IMR-90 (cell line): ENCODE results near the gene EIF4H. TPM values are rescaled to one million over a fixed set of nuclear protein-coding genes. Genes with fewer than 3 reads are reported as not detected.

Source experiments
- ATAC-seq: fragments of 200-7000 bp; cut with Tn5 transposase; 2 replicates; pipeline ENCODE4 v1.9.1; 2020; ENCODE audit warnings: low read depth, mild to moderate bottlenecking, moderate library complexity
- BruUV-seq: library from RNA; stranded (reverse); fragments of 400-500 nt; replicated peaks from 2 replicates; lab custom pipeline; 2021; lab: Mats Ljungman, UMichigan
- CTCF ChIA-PET: fragments of 300-600 bp; formaldehyde crosslinking; extraction: SDS; loops from one replicate; lab custom pipeline; 2021; ENCODE audit warnings: antibody characterized with exemption; lab: Yijun Ruan, JAX
- POLR2A ChIA-PET: fragments of 300-600 bp; sonication (Branson Sonifier 250); formaldehyde crosslinking; loops from one replicate; lab custom pipeline; 2022; ENCODE audit warnings: antibody characterized with exemption; ENCODE audit not compliant: unreplicated experiment; lab: Charles Lee
- DNase-seq: peaks from one replicate; pipeline ENCODE4 v3.0.0; 2013
- H2AFZ ChIP-seq: replicated peaks from 2 replicates; pipeline ENCODE3; 2013; ENCODE audit warnings: low read length, mild to moderate bottlenecking; ENCODE audit not compliant: poor library complexity
- H2AK5ac ChIP-seq: 2 replicates; pipeline ENCODE4 v1.6.1; 2013; ENCODE audit warnings: low read depth, low read length, inconsistent platforms
- H2AK9ac ChIP-seq: replicated peaks from 2 replicates; pipeline ENCODE3; 2013; ENCODE audit warnings: mild to moderate bottlenecking, low read depth, low read length, moderate library complexity; ENCODE audit not compliant: poor library complexity
- H2BK120ac ChIP-seq: 2 replicates; pipeline ENCODE4 v1.6.1; 2013; ENCODE audit warnings: low read depth, low read length, inconsistent platforms
- H2BK15ac ChIP-seq: 3 replicates; pipeline ENCODE4 v1.6.1; 2013; ENCODE audit warnings: low read depth, low read length, inconsistent platforms
- H2BK20ac ChIP-seq: 2 replicates; pipeline ENCODE4 v1.6.1; 2013; ENCODE audit warnings: low read depth, mild to moderate bottlenecking, inconsistent platforms, low read length, moderate library complexity
- H2BK5ac ChIP-seq: 2 replicates; pipeline ENCODE4 v1.6.1; 2013; ENCODE audit warnings: mild to moderate bottlenecking, low read depth, low read length, inconsistent platforms; ENCODE audit not compliant: poor library complexity, severe bottlenecking
- H3K14ac ChIP-seq: replicated peaks from 2 replicates; pipeline ENCODE4 v1.6.1; 2013; ENCODE audit warnings: low read depth, low read length, inconsistent platforms
- H3K18ac ChIP-seq: 2 replicates; pipeline ENCODE4 v1.6.1; 2013; ENCODE audit warnings: low read depth, low read length, control low read depth
- H3K23ac ChIP-seq: 2 replicates; pipeline ENCODE4 v1.6.1; 2013; ENCODE audit warnings: low read depth, low read length, inconsistent platforms
- H3K27ac ChIP-seq: 2 replicates; pipeline ENCODE4 v1.5.1; 2013; ENCODE audit warnings: mild to moderate bottlenecking, control low read depth, low read length; ENCODE audit not compliant: insufficient read depth
- H3K27me3 ChIP-seq: 2 replicates; pipeline ENCODE4 v1.6.1; 2013; ENCODE audit warnings: low read length; ENCODE audit not compliant: control insufficient read depth, insufficient read depth
- H3K36me3 ChIP-seq: 2 replicates; pipeline ENCODE4 v1.6.1; 2013; ENCODE audit warnings: low read length, mixed read lengths; ENCODE audit not compliant: control insufficient read depth, insufficient read depth
- H3K4ac ChIP-seq: 2 replicates; pipeline ENCODE4 v1.6.1; 2013; ENCODE audit warnings: low read depth, low read length, inconsistent platforms
- H3K4me1 ChIP-seq: 2 replicates; pipeline ENCODE4 v1.6.1; 2013; ENCODE audit warnings: low read length, mixed read lengths; ENCODE audit not compliant: control insufficient read depth, insufficient read depth
- H3K4me2 ChIP-seq: 2 replicates; pipeline ENCODE4 v1.6.1; 2013; ENCODE audit warnings: low read depth, mild to moderate bottlenecking, control low read depth, low read length, moderate library complexity
- H3K4me3 ChIP-seq: 2 replicates; pipeline ENCODE4 v1.5.1; 2013; ENCODE audit warnings: low read depth, mild to moderate bottlenecking, control low read depth, low read length, moderate library complexity; ENCODE audit not compliant: insufficient read depth
- H3K56ac ChIP-seq: 2 replicates; pipeline ENCODE4 v1.6.1; 2013; ENCODE audit warnings: low read length, inconsistent platforms; ENCODE audit not compliant: insufficient read depth; ENCODE audit errors: extremely low read depth
- H3K79me1 ChIP-seq, 2 experiments: 2 replicates each; pipeline ENCODE4 v1.6.1; 2013; ENCODE audit warnings: low read length in 2 of 2, inconsistent platforms in 1 of 2, low read depth in 1 of 2
- H3K9ac ChIP-seq: 2 replicates; pipeline ENCODE4 v1.6.1; 2013; ENCODE audit warnings: low read depth, low read length, control low read depth
- H3K9me1 ChIP-seq: 2 replicates; pipeline ENCODE4 v1.6.1; 2013; ENCODE audit warnings: low read length, inconsistent platforms; ENCODE audit not compliant: insufficient read depth
- H3K9me3 ChIP-seq: 2 replicates; pipeline ENCODE4 v1.6.1; 2013; ENCODE audit warnings: low read length; ENCODE audit not compliant: control insufficient read depth, insufficient read depth
- H4K20me1 ChIP-seq: 2 replicates; pipeline ENCODE4 v1.6.1; 2013; ENCODE audit warnings: low read length, inconsistent platforms; ENCODE audit not compliant: insufficient read depth
- H4K5ac ChIP-seq: 2 replicates; pipeline ENCODE4 v1.6.1; 2013; ENCODE audit warnings: mild to moderate bottlenecking, low read depth, low read length, control low read depth
- H4K8ac ChIP-seq, 2 experiments: 2 replicates each; pipeline ENCODE4 v1.6.1; 2013; ENCODE audit warnings: low read depth in 2 of 2, low read length in 2 of 2, control low read depth in 1 of 2, inconsistent platforms in 1 of 2
- H4K91ac ChIP-seq: 2 replicates; pipeline ENCODE4 v1.6.1; 2013; ENCODE audit warnings: low read depth, low read length, inconsistent platforms; ENCODE audit not compliant: insufficient read depth
- BHLHE40 ChIP-seq: fragments of 150-350 bp; IDR thresholded peaks from 2 replicates; pipeline ENCODE4 v1.6.1; 2016; ENCODE audit warnings: mild to moderate bottlenecking, low read depth, low read length
- CEBPB ChIP-seq: IDR thresholded peaks from 2 replicates; pipeline ENCODE4 v1.6.1; 2012; ENCODE audit warnings: low read depth, low read length, improper control_type of control experiment
- CHD1 ChIP-seq: IDR thresholded peaks from 2 replicates; pipeline ENCODE4 v1.6.1; 2012; ENCODE audit warnings: low read depth, low read length, improper control_type of control experiment
- CTCF ChIP-seq: conservative IDR thresholded peaks from 2 replicates; pipeline ENCODE4 v1.5.1; 2012; ENCODE audit warnings: mild to moderate bottlenecking, low read depth, low read length, improper control_type of control experiment
- FOS ChIP-seq: fragments of 150-350 bp; IDR thresholded peaks from 2 replicates; pipeline ENCODE4 v1.6.1; 2016; ENCODE audit warnings: low read depth, low read length
- MAFK ChIP-seq: IDR thresholded peaks from 2 replicates; pipeline ENCODE4 v1.6.1; 2012; ENCODE audit warnings: low read depth, low read length, improper control_type of control experiment
- MAZ ChIP-seq: IDR thresholded peaks from 2 replicates; pipeline ENCODE4 v1.6.1; 2012; ENCODE audit warnings: low read depth, mild to moderate bottlenecking, low read length, improper control_type of control experiment, moderate library complexity, borderline replicate concordance
- MXI1 ChIP-seq: IDR thresholded peaks from 2 replicates; pipeline ENCODE4 v1.6.1; 2012; ENCODE audit warnings: low read depth, mild to moderate bottlenecking, low read length, moderate library complexity, borderline replicate concordance
- NFE2L2 ChIP-seq: fragments of 150-350 bp; IDR thresholded peaks from 2 replicates; pipeline ENCODE4 v1.6.1; 2016; ENCODE audit warnings: low read depth, mild to moderate bottlenecking, low read length
- POLR2A ChIP-seq: IDR thresholded peaks from 2 replicates; pipeline ENCODE4 v1.6.1; 2012; ENCODE audit warnings: mild to moderate bottlenecking, low read depth, low read length
- RAD21 ChIP-seq: IDR thresholded peaks from 2 replicates; pipeline ENCODE4 v1.6.1; 2012; ENCODE audit warnings: low read length, improper control_type of control experiment
- RCOR1 ChIP-seq: IDR thresholded peaks from 2 replicates; pipeline ENCODE4 v1.6.1; 2012; ENCODE audit warnings: mild to moderate bottlenecking, low read length, improper control_type of control experiment; ENCODE audit not compliant: insufficient replicate concordance
- RFX5 ChIP-seq: IDR thresholded peaks from 2 replicates; pipeline ENCODE4 v1.8.0; 2012; ENCODE audit warnings: low read depth, mild to moderate bottlenecking, low read length, moderate library complexity
- SMC3 ChIP-seq: fragments of 150-350 bp; IDR thresholded peaks from 2 replicates; pipeline ENCODE4 v1.6.1; 2016; ENCODE audit warnings: low read depth, mild to moderate bottlenecking, antibody characterized with exemption, low read length, moderate library complexity
- WGBS, 2 experiments: methylation state at CpG; one replicate each; pipeline versions ENCODE4 v1.1.5 to v1.1.7; 2013; ENCODE audit warnings: missing lambda C conversion rate in 2 of 2; ENCODE audit not compliant: insufficient read length in 1 of 2; ENCODE audit errors: extremely low coverage in 2 of 2; 5-methylcytosine and 5-hydroxymethylcytosine counted together
- dilution Hi-C: fragments of 300-500 bp; cut with HindIII; formaldehyde crosslinking; loops from one replicate; pipeline ENCODE4 v1.14.3; 2018; ENCODE audit warnings: low sequenced_read_pairs; ENCODE audit not compliant: unreplicated experiment
- in situ Hi-C: fragments of 300-500 bp; cut with MboI; formaldehyde crosslinking; loops from 3 replicates; pipeline ENCODE4 v1.14.3; 2019; ENCODE audit warnings: low sequenced_read_pairs, inconsistent platforms, mixed read lengths
- intact Hi-C: fragments of 100-400 bp; cut with micrococcal nuclease; formaldehyde crosslinking; loops from 2 replicates; pipeline ENCODE4 v1.10.0; 2022
- polyA plus RNA-seq, 3 experiments: library from polyadenylated mRNA; depleted of rRNA; stranded (reverse); fragments of >200 nt; gene quantifications; 2 replicates each; pipeline ENCODE4 v1.2.3, GENCODE V29; 2012; ENCODE audit warnings: low replicate concordance in 1 of 3
- total RNA-seq: library from RNA; depleted of rRNA; stranded (reverse); fragments of >200 nt; gene quantifications from 2 replicates; pipeline ENCODE4 v1.2.3, GENCODE V29; 2012
- TF ChIP-seq, protein P1 (sequence below): fragments of 150-350 bp; IDR thresholded peaks from 2 replicates; pipeline ENCODE4 v1.6.1; 2016; ENCODE audit warnings: low read depth, mild to moderate bottlenecking, low read length, moderate library complexity, borderline replicate concordance
- TF ChIP-seq, protein P2 (sequence below): fragments of 150-350 bp; IDR thresholded peaks from 2 replicates; pipeline ENCODE4 v1.6.1; 2017; ENCODE audit warnings: mild to moderate bottlenecking, antibody characterized with exemption, low read length, low read depth

Gene EIF4H
- total and polyA plus RNA-seq, 2 of the 4 experiments (the other 2 are of a cell fraction), result 241 to 321 TPM

DNA sequence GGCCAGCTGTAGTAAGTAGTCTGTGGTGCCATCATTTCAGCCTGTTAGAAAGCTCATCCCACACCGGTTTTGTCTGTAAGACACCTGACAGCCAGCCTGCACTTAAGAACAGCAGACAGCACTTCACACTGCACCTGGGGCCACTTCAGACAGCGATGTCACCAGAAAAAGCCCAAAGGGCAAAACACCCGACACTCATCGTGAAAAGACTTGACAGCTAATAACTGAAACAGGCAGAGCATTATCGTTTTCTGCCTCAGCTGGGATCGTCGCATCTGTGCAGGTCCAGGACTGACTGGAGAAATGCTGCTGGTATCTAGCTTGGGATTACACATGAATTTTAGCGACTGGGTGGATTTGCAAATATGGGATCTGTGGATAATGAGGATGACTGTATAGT is 18.9 kb downstream of the EIF4H start:
- no TSS peak for BruUV-seq
- Histone ChIP-seq H3K18ac (no peak overlapping the region), H3K14ac (no peak overlapping the region), H4K8ac (no peak overlapping the region), H4K91ac (no peak overlapping the region), H3K56ac (no peak overlapping the region), H3K36me3 (peaks cover 65% of the 10 kb centered on the region), H2BK120ac (no peak overlapping the region), H2BK15ac (no peak overlapping the region), H3K9me3 (no peaks in the 10 kb centered on the region), H2AK5ac (no peak overlapping the region), H3K4me2 (no peak overlapping the region), H2AK9ac (no peak overlapping the region), H2BK20ac (no peak overlapping the region), H3K79me1 (peaks cover 26 to 55% of the 10 kb centered on the region in 2 experiments), H3K27ac (no peak overlapping the region), H4K20me1 (peaks cover 42% of the 10 kb centered on the region), H3K9me1 (peaks cover 3% of the 10 kb centered on the region; the same call in 1 of the 2 replicates), H3K23ac (no peak overlapping the region), H3K9ac (no peak overlapping the region), H2BK5ac (no peak overlapping the region), H4K5ac (no peak overlapping the region), H3K4ac (no peak overlapping the region), H3K4me3 (no peak overlapping the region), H2AFZ (no peak overlapping the region), H3K4me1 (peaks cover 5% of the 10 kb centered on the region; the same call in 1 of the 2 replicates), H3K27me3 (no peaks in the 10 kb centered on the region)
- ChIA-PET CTCF (interaction anchor here (0.6 kb wide), 1 partner anchor 133 kb away, joined by 4 read pairs; no protein-coding TSS in a partner anchor), POLR2A (no interaction called here)
- WGBS, 2 experiments, result 92% methylated on average over 5 of the region's 8 CpGs; no CpG with 5 or more reads in 1 of the 2 experiments
- intact Hi-C loops (no loop called here), in situ Hi-C loops (no loop called here), dilution Hi-C loops (no loop called here)
- ATAC-seq (no peak), DNase-seq (no peak)
- TF ChIP-seq RCOR1 (no peak), POLR2A (no peak), MAZ (no peak), FOS (no peak), RAD21 (no peak), RFX5 (no peak), NFE2L2 (no peak), CHD1 (no peak), BHLHE40 (no peak), MXI1 (no peak), SMC3 (no peak), CEBPB (no peak), MAFK (no peak), CTCF (no peak)
- TF ChIP-seq, protein P1, sequence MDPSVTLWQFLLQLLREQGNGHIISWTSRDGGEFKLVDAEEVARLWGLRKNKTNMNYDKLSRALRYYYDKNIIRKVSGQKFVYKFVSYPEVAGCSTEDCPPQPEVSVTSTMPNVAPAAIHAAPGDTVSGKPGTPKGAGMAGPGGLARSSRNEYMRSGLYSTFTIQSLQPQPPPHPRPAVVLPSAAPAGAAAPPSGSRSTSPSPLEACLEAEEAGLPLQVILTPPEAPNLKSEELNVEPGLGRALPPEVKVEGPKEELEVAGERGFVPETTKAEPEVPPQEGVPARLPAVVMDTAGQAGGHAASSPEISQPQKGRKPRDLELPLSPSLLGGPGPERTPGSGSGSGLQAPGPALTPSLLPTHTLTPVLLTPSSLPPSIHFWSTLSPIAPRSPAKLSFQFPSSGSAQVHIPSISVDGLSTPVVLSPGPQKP, result no peak
- TF ChIP-seq, protein P2, sequence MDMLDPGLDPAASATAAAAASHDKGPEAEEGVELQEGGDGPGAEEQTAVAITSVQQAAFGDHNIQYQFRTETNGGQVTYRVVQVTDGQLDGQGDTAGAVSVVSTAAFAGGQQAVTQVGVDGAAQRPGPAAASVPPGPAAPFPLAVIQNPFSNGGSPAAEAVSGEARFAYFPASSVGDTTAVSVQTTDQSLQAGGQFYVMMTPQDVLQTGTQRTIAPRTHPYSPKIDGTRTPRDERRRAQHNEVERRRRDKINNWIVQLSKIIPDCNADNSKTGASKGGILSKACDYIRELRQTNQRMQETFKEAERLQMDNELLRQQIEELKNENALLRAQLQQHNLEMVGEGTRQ, result no peak
